MM.1S (cell line): Measurements from ENCODE around the gene METTL21A.

Experiments used
- DNase-seq: peaks from one replicate; pipeline ENCODE4 v3.0.0-alpha.2; 2015
- H2AFZ ChIP-seq: fragments of 300-600 bp; sonication (generic); 2 replicates; pipeline ENCODE4 v1.6.0; 2016; ENCODE audit warnings: antibody characterized with exemption, low read length
- H3F3A ChIP-seq: fragments of 300-600 bp; sonication (generic); 2 replicates; pipeline ENCODE4 v1.6.1; 2016; ENCODE audit warnings: mild to moderate bottlenecking, antibody characterized with exemption, low read length, moderate library complexity, mixed read lengths; ENCODE audit not compliant: insufficient read depth
- H3K27ac ChIP-seq: fragments of 300-600 bp; sonication (generic); 2 replicates; pipeline ENCODE4 v1.5.1; 2016; ENCODE audit warnings: mild to moderate bottlenecking, low read length
- H3K27me3 ChIP-seq: fragments of 300-600 bp; sonication (generic); replicated peaks from 2 replicates; pipeline ENCODE4 v1.6.0; 2016; ENCODE audit warnings: low read length; ENCODE audit not compliant: insufficient read depth
- H3K36me3 ChIP-seq: fragments of 300-600 bp; sonication (generic); replicated peaks from 2 replicates; pipeline ENCODE4 v1.6.1; 2016; ENCODE audit warnings: mild to moderate bottlenecking, low read length, mixed read lengths; ENCODE audit not compliant: insufficient read depth
- H3K4me1 ChIP-seq: fragments of 300-600 bp; sonication (generic); 2 replicates; pipeline ENCODE4 v1.6.1; 2016; ENCODE audit warnings: low read length, mixed read lengths
- H3K4me2 ChIP-seq: fragments of 300-600 bp; sonication (generic); 2 replicates; pipeline ENCODE4 v1.6.0; 2016; ENCODE audit warnings: low read depth, low read length
- H3K4me3 ChIP-seq: fragments of 300-600 bp; sonication (generic); 2 replicates; pipeline ENCODE4 v1.5.1; 2016; ENCODE audit warnings: low read length, mixed read lengths
- H3K79me2 ChIP-seq: fragments of 300-600 bp; sonication (generic); 2 replicates; pipeline ENCODE4 v1.6.1; 2016; ENCODE audit warnings: mixed run types, low read length, mixed read lengths
- H3K9ac ChIP-seq: fragments of 300-600 bp; sonication (generic); 2 replicates; pipeline ENCODE4 v1.6.1; 2016; ENCODE audit warnings: low read length, mixed read lengths
- H3K9me2 ChIP-seq: fragments of 300-600 bp; sonication (generic); replicated peaks from 2 replicates; pipeline ENCODE4 v1.6.1; 2016; ENCODE audit warnings: mild to moderate bottlenecking, low read length, mixed read lengths; ENCODE audit not compliant: insufficient read depth
- H3K9me3 ChIP-seq: fragments of 300-600 bp; sonication (generic); replicated peaks from 2 replicates; pipeline ENCODE4 v1.6.1; 2016; ENCODE audit warnings: mild to moderate bottlenecking, low read length, mixed read lengths; ENCODE audit not compliant: insufficient read depth
- H4K20me1 ChIP-seq: fragments of 300-600 bp; sonication (generic); 2 replicates; pipeline ENCODE4 v1.6.1; 2016; ENCODE audit warnings: mild to moderate bottlenecking, low read length, moderate library complexity, mixed read lengths; ENCODE audit not compliant: insufficient read depth
- CTCF ChIP-seq: fragments of 300-600 bp; sonication (generic); IDR thresholded peaks from 2 replicates; pipeline ENCODE4 v1.5.1; 2016; ENCODE audit warnings: antibody characterized with exemption, low read length, mixed read lengths
- EZH2 ChIP-seq: fragments of 300-600 bp; sonication (generic); optimal IDR thresholded peaks from 2 replicates; pipeline ENCODE3; 2017; ENCODE audit warnings: low read depth, mild to moderate bottlenecking, antibody characterized with exemption, low read length, mixed read lengths
- EZH2phosphoT487 ChIP-seq: fragments of 300-600 bp; sonication (generic); IDR thresholded peaks from 2 replicates; pipeline ENCODE4 v1.6.1; 2018; ENCODE audit warnings: antibody characterized with exemption, low read length

Gene METTL21A

GRCh38 chr2:207587305-207587704 is 37.9 kb downstream of the METTL21A start:
- peaks cover 5% of the 10 kb centered on the region; the same call in 1 of the 2 replicates for H3K36me3 ChIP-seq
- no peak for DNase-seq

GRCh38 chr2:207584952-207585351 is 40.2 kb downstream of the METTL21A start:
- Histone ChIP-seq H3K4me3 (no peak overlapping the region), H2AFZ (no peak overlapping the region), H3K4me1 (peaks cover 4% of the 10 kb centered on the region; the same call in 1 of the 2 replicates), H3K9me3 (no peaks in the 10 kb centered on the region), H3K9ac (no peak overlapping the region), H3K27ac (no peak overlapping the region), H3K4me2 (no peak overlapping the region), H3K27me3 (no peaks in the 10 kb centered on the region), H3K36me3 (peaks cover 5% of the 10 kb centered on the region), H3K79me2 (no peaks in the 10 kb centered on the region), H4K20me1 (no peaks in the 10 kb centered on the region), H3F3A (no peaks in the 10 kb centered on the region), H3K9me2 (no peaks in the 10 kb centered on the region)
- no peak for DNase-seq
- TF ChIP-seq CTCF = no peak
- no peak for TF ChIP-seq EZH2
- no peak for TF ChIP-seq EZH2phosphoT487

More at GRCh38 chr2:207587305-207587704, 37.9 kb downstream of the METTL21A start:
- Histone ChIP-seq H4K20me1 (no peaks in the 10 kb centered on the region), H3K9me3 (no peaks in the 10 kb centered on the region), H3K9ac (no peak overlapping the region), H3K4me2 (no peak overlapping the region), H3K27ac (no peak overlapping the region), H3K4me1 (peaks cover 4% of the 10 kb centered on the region; the same call in 1 of the 2 replicates), H3F3A (no peaks in the 10 kb centered on the region), H3K4me3 (no peak overlapping the region), H2AFZ (no peak overlapping the region), H3K27me3 (no peaks in the 10 kb centered on the region), H3K9me2 (no peaks in the 10 kb centered on the region), H3K79me2 (no peaks in the 10 kb centered on the region)
- TF ChIP-seq EZH2phosphoT487 = no peak
- TF ChIP-seq CTCF = no peak
- no peak for TF ChIP-seq EZH2

GRCh38 chr2:207571370-207571769 is 53.8 kb downstream of the METTL21A start:
- H3K27ac ChIP-seq = no peak overlapping the region

More at GRCh38 chr2:207571370-207571769, 53.8 kb downstream of the METTL21A start:
- no peak overlapping the region for H2AFZ ChIP-seq
- no peaks in the 10 kb centered on the region for H4K20me1 ChIP-seq
- no peaks in the 10 kb centered on the region for H3K9me2 ChIP-seq
- no peaks in the 10 kb centered on the region for H3K27me3 ChIP-seq
- H3K4me1 ChIP-seq = no peaks in the 10 kb centered on the region
- H3K79me2 ChIP-seq = no peaks in the 10 kb centered on the region
- TF ChIP-seq EZH2phosphoT487 = no peak
- no peak for TF ChIP-seq CTCF
- TF ChIP-seq EZH2 = no peak
- no peak overlapping the region for H3K9ac ChIP-seq
- no peaks in the 10 kb centered on the region for H3F3A ChIP-seq
- H3K9me3 ChIP-seq = no peaks in the 10 kb centered on the region
- peaks cover 9% of the 10 kb centered on the region; the same call in 1 of the 2 replicates for H3K36me3 ChIP-seq
- no peak overlapping the region for H3K4me2 ChIP-seq
- no peak overlapping the region for H3K4me3 ChIP-seq
- no peak for DNase-seq
